Measurements from ENCODE around the gene LMNTD1.
A peak's percentile ranks its signal among the peaks of the same experiment; 100 is the strongest.

The LMNTD1 gene

DNA sequence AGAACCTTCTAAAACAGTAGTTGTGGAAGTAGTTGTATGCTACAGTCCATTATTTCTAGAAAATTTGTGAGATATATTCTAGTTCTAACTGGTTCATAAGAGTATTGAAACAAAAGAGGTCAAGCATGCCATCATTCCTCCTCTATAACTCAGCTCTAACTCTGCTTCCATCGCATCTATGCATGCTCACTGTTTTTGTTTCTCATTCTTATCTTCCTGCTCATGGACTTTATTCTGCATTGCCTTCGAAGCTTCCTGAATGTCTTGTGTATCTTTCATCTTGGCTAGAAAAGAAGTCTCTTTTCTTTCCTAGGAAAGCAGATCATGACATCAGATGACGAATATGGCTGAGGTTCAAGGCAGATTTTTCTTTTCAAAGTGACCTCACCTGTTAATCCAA is 402 bp downstream of the LMNTD1 start:
- no peak for DNase-seq

DNA sequence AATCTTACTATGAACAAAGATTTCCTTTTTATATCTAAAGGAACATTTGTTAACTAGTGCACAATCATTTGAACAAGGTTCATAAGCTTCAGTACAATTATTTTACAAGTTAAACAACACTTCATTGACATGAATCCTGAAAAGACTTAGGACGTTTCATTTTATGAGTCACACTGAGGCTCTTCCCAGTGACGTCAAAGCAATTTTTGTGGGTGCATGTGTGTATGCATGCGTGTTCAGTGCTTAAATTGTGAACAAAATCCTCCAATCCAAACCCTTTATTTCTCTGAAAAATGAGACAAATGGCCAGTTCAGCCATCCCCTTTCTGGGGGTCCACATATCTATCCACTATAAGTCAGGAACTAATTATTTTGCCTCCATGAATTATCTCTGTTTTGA is 2.9 kb downstream of the LMNTD1 start:
- no peak for DNase-seq

DNA sequence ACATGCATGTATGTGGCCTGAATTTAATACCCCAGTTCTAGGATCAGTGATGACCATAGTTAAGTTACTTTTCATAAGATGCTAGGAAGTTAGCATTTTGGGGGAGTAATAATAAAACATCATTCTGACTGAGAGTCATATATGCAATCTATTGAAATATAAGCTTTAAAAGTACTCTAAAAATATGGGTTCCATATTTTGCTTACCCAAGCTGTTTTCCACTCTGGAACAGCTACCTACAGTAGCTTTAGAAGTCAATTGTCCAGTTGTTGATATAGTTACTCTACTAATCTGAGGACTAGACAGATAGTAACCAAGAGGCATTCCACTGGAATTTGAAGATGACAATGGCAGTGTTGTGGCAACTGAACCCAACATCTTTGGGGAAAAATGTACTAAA is 4.0 kb downstream of the LMNTD1 start:
- no peak for DNase-seq

DNA sequence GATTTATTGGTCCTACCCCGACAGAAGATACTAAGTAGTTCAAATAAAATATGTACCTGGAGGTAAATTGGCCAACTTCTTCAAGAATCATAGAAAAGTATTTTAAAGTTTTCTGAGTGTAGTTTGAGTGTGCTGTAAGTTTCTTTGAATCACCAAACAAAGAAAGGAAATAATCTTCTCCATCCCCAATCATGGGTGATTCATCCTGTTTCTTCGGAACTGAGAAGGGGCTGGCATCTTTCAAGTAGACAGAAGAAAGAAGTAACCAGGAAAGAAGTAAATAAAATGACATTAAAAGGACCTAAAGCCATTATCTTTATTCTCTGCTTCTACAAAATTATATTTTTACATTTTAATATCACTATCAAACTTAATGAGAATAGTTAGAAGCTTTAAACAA is 6.8 kb downstream of the LMNTD1 start:
- no peak for DNase-seq

DNA sequence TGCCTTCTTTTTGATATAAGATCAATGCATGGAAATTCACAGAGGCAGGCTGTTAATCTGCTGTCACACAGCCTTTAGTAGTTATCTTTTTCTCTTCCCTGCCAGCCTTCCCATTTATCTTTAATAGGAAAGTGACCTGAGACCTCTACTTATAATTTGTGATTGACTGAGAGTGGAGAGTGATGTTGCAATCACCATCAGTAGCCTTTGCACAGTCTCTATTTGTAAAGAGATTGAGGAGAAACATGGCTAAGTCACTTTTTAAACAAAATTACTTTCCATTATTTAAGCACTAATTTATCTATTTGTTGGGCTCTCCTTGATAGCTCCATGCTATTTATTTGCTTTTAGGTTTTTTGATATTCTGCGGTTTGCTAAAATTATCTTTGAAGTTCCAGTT is 19.9 kb downstream of the LMNTD1 start:
- no peak for DNase-seq

DNA sequence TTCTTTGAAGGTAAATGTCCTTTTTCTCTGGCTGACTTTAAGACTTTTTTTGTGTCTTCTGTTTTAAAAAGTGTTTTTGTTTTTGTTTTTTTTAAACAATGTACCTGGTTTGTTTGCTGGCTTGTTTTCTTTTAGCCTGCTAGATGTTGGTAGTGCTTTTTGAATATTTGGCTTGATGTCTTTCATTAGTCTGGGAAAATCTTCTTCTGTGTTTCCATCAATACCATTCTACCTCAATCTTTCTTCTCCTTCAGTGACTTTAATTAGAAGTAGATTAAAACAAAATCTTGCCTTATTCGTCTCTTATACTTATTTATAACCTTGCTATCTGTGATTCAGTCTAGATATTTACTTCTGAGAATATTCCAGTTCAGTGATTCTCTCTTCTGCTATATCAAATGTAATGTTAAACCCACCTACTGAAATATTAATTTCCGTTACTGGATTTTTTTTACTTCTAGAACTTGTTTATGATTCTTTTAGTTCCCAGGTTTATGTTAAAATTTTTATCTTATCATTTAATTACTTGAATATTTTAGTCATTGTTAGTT is 21.5 kb downstream of the LMNTD1 start:
- no peak for DNase-seq

DNA sequence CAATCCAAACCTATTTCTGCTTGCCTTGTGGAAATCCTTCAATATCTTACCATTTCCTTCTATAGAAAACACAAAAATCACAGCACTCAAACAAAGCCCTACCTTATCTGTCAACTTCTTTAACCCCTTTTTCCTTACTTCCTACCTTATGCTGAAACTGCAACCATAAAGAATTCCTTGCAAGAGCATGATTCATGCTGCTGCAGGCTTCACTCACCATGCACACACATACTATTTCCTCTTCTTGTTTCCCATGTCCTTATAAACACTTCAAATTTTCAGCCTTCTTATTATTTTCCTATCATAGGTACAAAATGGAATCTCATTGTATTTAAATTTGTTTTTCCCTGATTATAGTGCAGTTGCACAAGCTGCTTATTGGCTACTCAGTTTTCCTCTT is 23.3 kb downstream of the LMNTD1 start:
- no peak for DNase-seq

DNA sequence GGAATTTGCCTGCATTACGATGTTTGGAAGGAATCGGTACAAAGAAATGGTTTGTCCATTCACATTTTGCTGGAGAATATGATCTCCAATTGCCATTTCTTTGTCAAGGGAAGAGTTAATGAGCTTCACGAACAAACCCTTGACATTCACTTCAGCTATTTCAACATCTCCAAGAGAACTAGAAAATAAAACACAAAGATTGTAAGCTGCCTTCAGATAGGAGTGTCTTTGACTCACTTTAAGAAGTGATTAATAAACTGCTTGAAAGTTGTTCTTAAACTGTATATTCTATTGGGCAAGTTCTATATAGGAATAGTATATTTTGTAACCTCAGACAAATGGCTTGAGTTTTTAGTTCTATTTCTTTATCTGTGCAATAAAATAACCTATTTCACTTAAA is 26.3 kb downstream of the LMNTD1 start:
- DNase-seq = no peak

DNA sequence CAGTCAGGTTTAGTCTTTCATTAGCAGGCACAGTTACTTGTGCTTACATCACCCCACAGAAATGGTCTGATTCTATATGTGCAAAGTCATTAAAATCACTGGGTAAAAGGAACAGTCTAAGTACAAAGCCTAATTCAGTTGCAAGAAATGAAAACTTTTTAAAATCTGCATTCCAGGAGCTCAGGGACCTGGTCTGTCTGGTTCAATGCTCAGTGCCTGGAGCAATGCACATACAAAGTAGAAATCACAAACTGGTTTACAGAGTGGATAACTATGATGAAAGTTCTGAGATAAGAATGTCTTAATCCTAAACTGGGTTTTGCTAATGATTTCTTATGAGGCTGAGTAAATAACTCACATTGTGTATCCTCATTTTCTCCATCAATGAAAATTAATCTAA is 28.7 kb downstream of the LMNTD1 start:
- DNase-seq = no peak

DNA sequence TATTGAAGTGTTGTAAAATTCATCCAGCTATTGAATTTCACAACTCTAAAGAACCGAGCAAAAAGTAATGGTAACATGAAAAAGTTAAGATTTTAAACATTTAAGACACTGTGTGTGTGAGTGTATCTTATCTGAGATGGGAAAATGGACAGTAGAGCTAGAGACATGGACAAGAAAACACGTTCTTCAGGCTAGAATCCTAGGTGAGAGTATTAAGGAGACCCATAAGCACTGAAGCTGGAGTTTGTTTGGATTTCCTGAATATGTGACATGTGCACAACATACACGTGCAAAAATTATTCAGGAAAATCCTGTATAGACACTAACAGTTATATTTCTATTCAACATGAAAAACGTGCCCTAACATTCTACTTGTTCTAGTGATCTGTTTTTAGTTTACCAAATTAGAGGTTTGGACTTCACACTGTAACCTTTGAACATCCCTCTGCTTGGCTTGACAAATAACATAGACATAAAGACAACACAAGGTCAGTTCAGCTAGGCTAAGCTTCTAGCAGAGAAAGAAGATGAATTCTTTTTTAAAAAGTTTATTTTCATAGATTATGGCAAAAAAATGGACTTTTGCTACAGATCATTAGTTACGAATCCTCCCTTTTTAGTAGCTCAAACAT is 31.3 kb downstream of the LMNTD1 start:
- DNase-seq = no peak

DNA sequence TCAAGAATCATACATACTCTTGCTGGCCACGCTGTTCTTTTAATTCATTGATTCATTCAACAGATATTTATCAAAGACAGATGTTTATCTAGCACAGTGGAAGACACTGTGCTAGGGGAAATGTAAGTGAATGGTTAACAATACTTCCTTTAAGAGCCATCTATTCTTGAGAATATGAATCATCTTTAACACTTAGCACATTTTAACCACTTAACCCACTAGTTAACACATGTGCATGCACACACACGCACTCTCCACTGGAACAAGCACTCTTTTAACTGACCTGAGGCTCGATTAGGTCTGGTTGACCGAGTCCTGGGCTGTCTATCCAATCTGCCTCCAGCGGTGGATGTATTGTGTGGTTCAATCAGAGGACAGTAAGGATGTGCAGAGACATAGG is 34.6 kb downstream of the LMNTD1 start:
- peak in 1 of 5 experiments; percentile 28 for DNase-seq

DNA sequence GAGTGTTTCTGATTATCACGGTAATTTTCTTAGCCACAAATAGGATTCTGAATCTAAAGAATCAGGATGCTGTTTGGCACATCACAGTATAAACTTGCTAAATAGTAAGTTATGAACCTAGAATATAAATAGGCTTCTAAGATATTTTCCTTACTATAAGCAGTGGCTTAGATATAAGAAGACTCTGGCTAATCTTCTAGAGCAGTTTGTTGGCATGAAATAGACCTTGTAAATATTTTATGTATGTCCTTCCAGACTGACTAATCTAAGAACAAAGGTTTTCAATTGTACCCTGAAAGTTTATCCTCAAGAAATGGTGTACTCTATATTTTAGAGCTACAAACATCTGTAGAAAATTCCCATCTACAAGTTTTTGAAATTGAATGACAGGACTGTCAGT is 48.3 kb downstream of the LMNTD1 start:
- no peak for DNase-seq

DNA sequence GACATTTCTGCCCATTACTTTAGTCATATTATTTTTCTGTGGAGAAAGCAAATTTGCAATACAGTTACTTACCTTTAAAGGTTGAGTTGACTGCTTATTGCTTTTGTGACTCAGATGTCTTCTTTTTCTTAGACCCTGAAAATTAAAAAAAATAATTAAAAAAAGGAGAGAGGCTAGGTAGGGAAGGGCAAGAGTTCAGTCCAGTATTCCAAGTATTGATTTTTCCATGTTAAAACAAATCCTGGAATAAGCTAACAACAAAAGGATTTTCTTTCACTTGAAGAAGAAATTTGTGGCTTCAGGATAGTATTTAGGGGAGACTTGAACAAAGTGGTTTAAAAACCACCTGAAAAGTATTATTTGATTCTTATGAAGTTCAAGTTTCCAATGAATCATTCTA is 49.4 kb downstream of the LMNTD1 start:
- DNase-seq = no peak

DNA sequence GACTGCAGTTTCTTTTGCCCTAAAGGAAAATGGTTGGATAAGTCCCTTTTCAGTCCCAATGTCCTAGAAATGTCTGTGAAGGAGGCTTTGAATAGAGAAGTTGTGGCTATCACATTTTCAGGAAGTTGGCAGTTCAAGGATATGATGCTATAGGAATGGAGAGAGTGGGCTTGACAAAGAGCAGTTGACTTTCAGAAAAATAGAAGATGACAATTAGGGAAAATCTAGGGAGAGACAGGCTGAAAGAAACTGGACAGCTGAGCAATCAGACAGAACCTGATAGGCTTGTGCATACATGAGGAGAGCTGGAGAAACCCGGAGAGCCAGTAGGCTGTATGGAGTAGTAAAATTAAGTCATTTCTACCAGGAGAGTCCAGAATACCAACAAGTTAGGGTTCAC is 50.5 kb downstream of the LMNTD1 start:
- DNase-seq = no peak

DNA sequence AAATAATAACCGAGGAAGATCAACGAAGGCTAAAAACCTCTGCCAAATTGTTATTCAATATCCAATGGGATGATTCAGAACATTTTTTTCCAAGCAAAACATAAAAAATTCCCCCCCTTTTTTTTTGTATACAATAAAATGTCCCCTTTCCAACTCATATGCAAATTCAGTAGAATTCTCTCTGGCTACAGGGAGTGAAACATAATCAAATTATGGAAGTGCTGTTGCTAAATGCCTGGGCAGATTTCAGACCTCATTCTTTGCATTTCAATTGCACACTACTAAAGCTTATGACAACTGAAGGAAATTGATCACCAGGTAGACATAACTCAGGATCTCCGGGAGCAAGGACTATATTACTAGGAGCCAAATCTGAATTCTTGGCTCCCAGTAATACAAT is 51.0 kb downstream of the LMNTD1 start:
- no peak for DNase-seq

DNA sequence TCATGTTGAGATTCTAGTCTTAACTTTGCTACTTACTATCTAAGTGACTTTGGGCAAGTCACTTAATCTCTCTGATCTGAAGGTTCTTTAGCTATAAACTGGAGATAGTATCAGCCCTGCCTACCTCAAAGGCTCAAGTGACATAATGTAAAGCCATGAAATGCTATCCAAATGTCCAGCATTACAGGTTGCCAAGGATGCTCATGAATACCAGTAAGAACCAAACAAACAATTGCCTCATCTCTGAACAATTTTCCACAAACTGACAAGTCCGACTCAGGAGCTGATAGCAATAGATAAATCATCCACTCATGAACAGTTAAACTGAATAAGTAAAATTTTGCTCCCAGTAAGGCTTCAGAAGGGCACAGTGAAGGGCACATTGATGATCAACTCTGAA is 51.5 kb downstream of the LMNTD1 start:
- DNase-seq = no peak

DNA sequence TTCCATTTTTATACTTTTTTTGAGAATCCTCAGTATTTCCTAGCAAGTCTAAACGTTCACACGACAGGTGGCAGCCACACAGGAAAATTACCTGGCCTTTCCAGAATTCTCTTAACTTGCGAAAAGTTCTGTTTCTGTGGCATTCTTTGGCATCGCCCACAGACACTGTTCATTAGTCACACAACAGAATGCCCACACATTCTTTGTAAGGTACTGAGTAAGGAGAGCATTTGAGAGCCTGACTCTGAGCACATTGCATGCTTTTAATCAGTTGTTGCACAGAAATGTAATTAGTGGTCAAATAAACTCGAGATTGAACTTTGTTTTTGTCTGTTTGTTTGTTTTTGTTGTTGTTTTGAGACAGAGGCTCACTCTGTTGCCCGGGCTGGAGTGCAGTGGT is 52.4 kb downstream of the LMNTD1 start:
- DNase-seq = no peak

DNA sequence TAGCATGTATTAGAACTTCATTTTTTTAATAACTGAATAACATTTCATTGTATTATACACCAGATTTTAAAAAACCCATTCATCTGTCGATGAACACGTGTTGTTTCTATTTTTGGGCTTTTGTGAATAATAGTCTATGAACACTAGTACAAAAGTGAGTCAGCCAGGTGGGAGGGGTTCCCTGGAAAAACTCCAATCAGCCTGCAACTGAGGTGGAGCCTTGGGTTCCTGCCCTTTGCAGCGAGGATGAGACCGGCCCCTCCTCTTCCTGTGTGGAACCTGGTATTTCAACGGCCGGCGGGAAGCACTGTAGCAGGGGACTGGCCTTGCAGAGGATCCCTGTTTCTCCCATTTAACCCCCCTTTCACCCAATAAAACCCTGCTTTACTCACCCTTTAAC is 56.1 kb downstream of the LMNTD1 start:
- DNase-seq = no peak

DNA sequence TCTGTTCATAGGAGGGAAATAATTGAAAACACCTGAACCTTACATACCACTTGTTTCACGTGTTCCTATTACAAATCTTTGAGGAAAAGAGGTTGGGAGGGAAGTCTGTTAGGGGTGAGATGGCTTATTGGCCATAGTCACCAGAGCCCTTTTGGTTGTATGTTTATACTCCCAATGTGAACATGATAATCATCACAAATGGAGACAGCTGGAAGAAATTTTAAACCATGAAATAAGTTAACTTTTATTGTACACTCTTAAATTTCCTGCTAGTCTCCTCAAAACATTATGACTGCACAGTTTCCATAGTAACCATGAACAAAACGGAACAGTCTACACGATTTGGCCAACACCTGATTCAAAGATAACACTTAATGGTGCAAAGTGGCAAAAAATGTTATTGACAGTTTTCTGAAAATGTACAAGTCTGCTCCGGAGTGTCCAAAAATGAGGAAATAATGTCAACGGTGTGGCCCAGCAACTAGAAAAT is 56.9 kb downstream of the LMNTD1 start:
- peak in 1 of 5 experiments; percentile 35 for DNase-seq

DNA sequence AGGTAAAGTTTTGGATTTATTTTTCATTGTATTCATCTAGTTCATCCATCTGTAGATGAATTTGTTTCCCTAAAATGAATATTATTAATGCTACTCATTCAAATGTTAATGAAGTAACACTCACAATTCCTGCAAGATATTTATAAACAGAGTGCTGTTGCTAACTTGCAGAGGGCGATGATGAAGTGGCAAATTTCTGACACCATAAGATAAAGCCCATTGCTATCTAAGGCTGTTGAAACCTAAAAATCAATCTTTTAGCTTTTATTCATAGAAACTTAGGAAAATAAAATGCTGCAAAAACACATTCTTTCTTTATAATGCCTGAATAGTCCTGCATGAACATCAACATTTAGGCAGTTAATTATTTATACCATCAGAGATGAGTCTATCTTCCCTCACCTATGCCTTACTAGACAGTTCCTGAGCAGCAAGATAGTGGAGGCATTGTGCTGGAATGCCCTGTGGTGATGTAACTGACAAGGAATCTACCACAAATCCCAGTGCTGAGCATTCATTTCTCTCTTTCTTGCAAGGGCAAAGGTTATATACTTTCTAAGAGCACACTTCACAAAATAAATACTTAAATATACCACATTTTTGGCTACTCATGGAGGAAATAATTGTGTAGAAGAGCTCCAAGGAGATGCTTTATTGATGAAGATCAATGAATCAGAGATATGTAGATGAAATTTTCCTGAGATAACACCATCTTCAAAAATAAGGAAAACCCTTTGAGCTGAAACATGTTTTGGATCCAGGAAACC is 57.6 kb downstream of the LMNTD1 start:
- no peak for DNase-seq

DNA sequence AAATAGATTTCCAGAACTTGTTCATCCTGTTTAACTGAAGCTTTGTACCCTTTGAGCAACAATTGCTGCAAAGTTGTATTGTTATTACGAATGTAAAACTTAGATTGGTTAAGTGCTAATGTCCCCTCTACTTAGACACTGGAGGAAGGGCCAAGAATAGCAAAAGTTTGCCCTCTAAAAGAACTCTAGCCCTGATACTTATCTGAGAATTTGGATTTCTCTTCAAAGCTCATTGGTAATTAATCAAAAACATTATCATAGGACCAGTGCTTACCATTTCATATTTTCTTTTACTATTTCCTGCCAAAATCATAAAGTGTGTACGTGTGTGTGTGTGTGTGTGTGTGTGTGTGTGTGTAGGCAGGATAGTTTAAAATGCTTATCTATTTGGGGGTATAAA is 58.2 kb downstream of the LMNTD1 start:
- DNase-seq = no peak

DNA sequence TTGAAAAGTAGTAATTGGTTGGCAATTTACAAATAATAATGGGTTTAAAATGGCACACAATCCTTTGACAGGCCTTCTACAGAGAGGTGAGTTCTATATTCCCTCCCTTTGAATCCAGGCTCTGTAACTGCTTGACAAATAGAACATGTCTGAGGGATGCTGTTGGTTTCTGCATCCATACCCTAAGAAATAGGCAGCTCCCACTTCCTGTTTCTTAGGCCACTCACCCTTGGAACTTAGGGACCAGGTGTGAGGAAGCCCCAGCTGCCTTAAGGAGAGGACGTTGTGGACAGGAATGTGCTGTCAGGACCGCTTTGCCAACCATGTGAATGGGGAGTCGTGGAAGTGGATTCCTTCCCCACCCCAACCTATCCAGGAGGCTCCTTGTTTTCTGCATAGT is 59.4 kb downstream of the LMNTD1 start:
- no peak for DNase-seq

DNA sequence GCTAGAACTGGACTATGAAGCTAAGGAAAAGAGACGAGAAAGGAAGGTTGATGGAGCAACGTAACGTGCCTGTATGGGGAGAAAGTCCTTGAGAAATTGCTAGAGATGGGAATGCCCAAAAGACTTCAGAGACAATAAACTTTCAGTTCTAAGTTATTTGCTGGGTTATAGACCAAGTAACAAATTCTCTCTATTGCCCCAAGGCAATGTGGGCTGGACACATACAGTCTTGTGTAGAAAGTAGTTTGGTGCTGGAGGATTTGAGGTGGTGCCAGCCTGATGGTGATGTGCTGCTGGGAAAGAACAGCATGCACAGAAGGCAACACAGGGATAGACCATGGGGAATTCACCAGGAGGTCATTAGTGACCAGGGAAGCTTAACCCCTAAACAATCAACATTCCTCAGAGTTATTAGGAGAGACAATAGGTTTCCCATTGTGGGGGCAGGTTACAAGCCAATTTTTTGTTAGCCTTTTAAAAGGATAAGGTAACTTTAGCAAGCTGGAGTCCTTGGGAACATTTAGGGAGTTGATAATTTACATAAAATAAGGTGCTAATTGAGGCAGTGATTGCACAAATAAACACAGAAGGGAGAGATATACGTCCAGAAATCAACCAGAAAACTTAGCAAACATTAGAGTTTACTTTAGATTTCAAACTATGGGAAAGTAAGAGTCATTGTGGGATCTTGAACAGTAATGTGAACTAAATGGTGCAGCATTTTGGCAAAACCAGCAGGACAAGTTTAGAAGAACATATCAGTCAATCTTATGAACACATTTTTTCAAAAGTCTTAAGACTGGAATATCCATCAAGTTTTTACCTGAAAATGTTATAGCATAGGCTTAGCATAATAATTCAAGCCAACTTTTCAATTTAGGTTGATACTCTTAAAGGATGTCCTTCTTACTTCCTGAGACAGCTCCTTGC is 61.4 kb downstream of the LMNTD1 start:
- no peak for DNase-seq
